K562 (cell line): ENCODE measurements around the gene NR5A1. TPM values are rescaled to one million over a fixed set of nuclear protein-coding genes. Genes with fewer than 3 reads are reported as not detected.

ENCODE experiments used
- BACH1 ChIP-seq: fragments of 200-800 bp; sonication (Bioruptor generic); IDR thresholded peaks from 2 replicates; pipeline ENCODE4 v1.6.1; 2016; ENCODE audit warnings: missing genetic modification characterization, missing compliant biosample characterization
- DPF2 ChIP-seq: fragments of 450-650 bp; IDR thresholded peaks from 2 replicates; pipeline ENCODE4 v1.6.1; 2016
- ELF2 ChIP-seq: fragments of 250-450 bp; sonication (Bioruptor Pico); IDR thresholded peaks from 2 replicates; pipeline ENCODE4 v1.5.0; 2021; ENCODE audit warnings: mild to moderate bottlenecking
- EWSR1 ChIP-seq: fragments of 450-650 bp; IDR thresholded peaks from 2 replicates; pipeline ENCODE4 v1.6.1; 2018; ENCODE audit warnings: borderline replicate concordance, mild to moderate bottlenecking, low read depth, moderate library complexity; ENCODE audit not compliant: partially characterized antibody
- FOXJ3 ChIP-seq: sonication (generic); formaldehyde crosslinking; IDR thresholded peaks from 2 replicates; pipeline ENCODE4 v1.4.0; 2020; ENCODE audit warnings: mild to moderate bottlenecking, missing genetic modification reagents
- HDAC8 ChIP-seq: fragments of 450-650 bp; IDR thresholded peaks from 2 replicates; pipeline ENCODE4 v1.6.1; 2016; ENCODE audit warnings: mild to moderate bottlenecking, missing genetic modification characterization, moderate library complexity, missing compliant biosample characterization
- HOXB6 ChIP-seq: fragments of 250-450 bp; sonication (Bioruptor Pico); IDR thresholded peaks from 2 replicates; pipeline ENCODE4 v1.5.1; 2022; ENCODE audit warnings: mild to moderate bottlenecking, borderline replicate concordance
- NFRKB ChIP-seq: fragments of 450-650 bp; IDR thresholded peaks from 2 replicates; pipeline ENCODE4 v1.6.1; 2016; ENCODE audit warnings: low read depth
- POLR3A ChIP-seq: IDR thresholded peaks from 2 replicates; pipeline ENCODE4 v1.6.1; 2011; ENCODE audit warnings: borderline replicate concordance, mild to moderate bottlenecking, moderate library complexity; ENCODE audit not compliant: insufficient read length, insufficient read depth; ENCODE audit errors: extremely low read depth
- RFX7 ChIP-seq: fragments of 250-450 bp; sonication (Bioruptor Pico); IDR thresholded peaks from 2 replicates; pipeline ENCODE4 v1.5.1; 2021; ENCODE audit warnings: mild to moderate bottlenecking
- SAFB ChIP-seq: fragments of 200-400 bp; formaldehyde crosslinking; IDR thresholded peaks from 2 replicates; pipeline ENCODE4 v1.6.1; 2017; ENCODE audit warnings: low read depth, low read length, borderline replicate concordance
- SETDB1 ChIP-seq: IDR thresholded peaks from one replicate; pipeline ENCODE4 v1.6.1; 2012; ENCODE audit warnings: low read length, control low read depth, inconsistent platforms
- SREBF2 ChIP-seq: sonication (generic); formaldehyde crosslinking; IDR thresholded peaks from 2 replicates; pipeline ENCODE4 v1.4.0; 2020; ENCODE audit warnings: mild to moderate bottlenecking, missing genetic modification reagents
- TSC22D4 ChIP-seq: fragments of 450-650 bp; IDR thresholded peaks from 2 replicates; pipeline ENCODE4 v1.6.1; 2016; ENCODE audit warnings: missing genetic modification characterization, missing biosample characterization, control low read depth
- ZNF311 ChIP-seq: fragments of 250-450 bp; sonication (Bioruptor Pico); IDR thresholded peaks from 2 replicates; pipeline ENCODE4 v1.4.0; 2020; ENCODE audit warnings: mild to moderate bottlenecking, moderate library complexity
- ZNF696 ChIP-seq: fragments of 250-450 bp; sonication (Bioruptor Pico); conservative IDR thresholded peaks from 2 replicates; pipeline ENCODE4 v1.4.0; 2020; ENCODE audit warnings: mild to moderate bottlenecking, moderate library complexity
- polyA plus RNA-seq, 8 experiments: library from polyadenylated mRNA; depleted of rRNA in 4 of 8; stranded (reverse) in 5 of 8; unstranded in 3 of 8; fragments of >200 nt; fragmentation: Nextera tagmentation in 2 of 8; fragmentation: Illumina TruSeq in 1 of 8; extraction: Ambion mirVana in 2 of 8; extraction: Trizol in 1 of 8; gene quantifications; 2 replicates each; pipeline versions ENCODE4 v1.2.1 to v1.2.3, GENCODE V29; 2011 to 2014; ENCODE audit warnings: inconsistent platforms in 1 of 8, missing spikeins in 1 of 8
- total RNA-seq, 7 experiments: library from RNA; depleted of rRNA in 6 of 7; stranded (reverse); fragments of >200 nt in 6 of 7; fragmentation: Illumina TruSeq in 2 of 7; extraction: Trizol in 2 of 7; gene quantifications; 2 replicates each; pipeline versions ENCODE4 v1.2.1 to v1.2.3, GENCODE V29; 2011 to 2021; ENCODE audit warnings: low replicate concordance in 1 of 7
- TF ChIP-seq, protein P1 (sequence below): fragments of 450-650 bp; IDR thresholded peaks from 2 replicates; pipeline ENCODE4 v1.6.1; 2017; ENCODE audit warnings: antibody characterized with exemption
- TF ChIP-seq, protein P2 (sequence below): sonication (generic); formaldehyde crosslinking; IDR thresholded peaks from 2 replicates; pipeline ENCODE4 v1.8.0; 2022; ENCODE audit warnings: mild to moderate bottlenecking, missing genetic modification reagents
- TF ChIP-seq, protein P3 (sequence below): sonication (generic); formaldehyde crosslinking; IDR thresholded peaks from 2 replicates; pipeline ENCODE4 v1.8.1; 2022; ENCODE audit warnings: missing genetic modification reagents
- TF ChIP-seq, protein P4 (sequence below): fragments of 450-650 bp; formaldehyde crosslinking; IDR thresholded peaks from 2 replicates; pipeline ENCODE4 v1.4.0; 2020; ENCODE audit warnings: mild to moderate bottlenecking, moderate library complexity
- TF ChIP-seq, protein P5 (sequence below): fragments of 450-650 bp; IDR thresholded peaks from 2 replicates; pipeline ENCODE4 v1.6.1; 2016

The NR5A1 gene
- total and polyA plus RNA-seq, 9 of the 15 experiments (the other 6 are each of a cell fraction or from before 2014, with no cell fraction given): 0.11 to 0.32 (median 0.20) TPM; not detected in 6

DNA sequence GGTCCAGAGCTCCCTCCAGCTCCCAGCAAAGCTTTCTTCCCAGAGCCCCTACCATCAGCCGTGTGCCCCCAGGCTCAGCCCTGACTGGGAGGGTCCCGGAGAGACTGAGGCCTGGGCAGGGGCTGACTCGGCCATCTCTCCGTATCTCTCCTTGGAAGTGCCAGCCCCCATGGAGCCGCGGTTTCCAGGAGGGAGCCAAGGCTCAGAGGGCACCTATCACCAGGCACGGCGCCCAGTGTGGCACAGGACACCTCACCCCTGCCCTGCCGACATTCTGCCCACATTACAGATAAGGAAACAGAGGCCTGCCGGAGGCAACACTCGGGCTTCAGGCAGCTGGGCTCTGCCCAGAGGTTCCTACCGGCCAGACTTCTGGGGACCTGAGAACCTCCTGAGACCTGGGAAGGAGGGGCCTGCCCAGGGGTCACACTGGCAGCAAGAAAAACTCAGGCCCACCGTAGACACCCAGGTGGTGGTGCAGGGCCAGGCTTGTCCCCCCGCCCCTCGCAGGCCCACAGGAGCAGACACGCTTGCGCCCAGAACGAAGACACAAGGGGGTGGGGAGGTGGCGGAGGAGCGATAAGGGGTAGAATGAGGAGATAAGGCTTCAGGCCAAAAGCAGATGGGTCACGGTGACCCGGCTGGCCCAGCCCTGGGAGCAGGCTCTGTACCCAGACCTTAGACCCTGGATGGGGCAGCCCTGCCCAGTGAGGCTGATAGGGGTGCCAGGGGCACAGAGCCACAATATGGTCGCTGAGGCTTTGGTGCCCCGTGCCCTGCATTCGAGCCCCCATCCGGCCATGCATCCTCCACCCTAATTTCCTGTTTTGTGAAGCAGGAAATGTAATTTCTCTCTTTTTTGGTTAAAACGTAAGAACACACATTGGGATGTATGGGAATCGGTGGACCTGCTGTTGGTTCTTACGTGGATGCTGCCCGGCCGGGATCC is 11.8 kb downstream of the NR5A1 start (continued):
- TF ChIP-seq, protein P1, sequence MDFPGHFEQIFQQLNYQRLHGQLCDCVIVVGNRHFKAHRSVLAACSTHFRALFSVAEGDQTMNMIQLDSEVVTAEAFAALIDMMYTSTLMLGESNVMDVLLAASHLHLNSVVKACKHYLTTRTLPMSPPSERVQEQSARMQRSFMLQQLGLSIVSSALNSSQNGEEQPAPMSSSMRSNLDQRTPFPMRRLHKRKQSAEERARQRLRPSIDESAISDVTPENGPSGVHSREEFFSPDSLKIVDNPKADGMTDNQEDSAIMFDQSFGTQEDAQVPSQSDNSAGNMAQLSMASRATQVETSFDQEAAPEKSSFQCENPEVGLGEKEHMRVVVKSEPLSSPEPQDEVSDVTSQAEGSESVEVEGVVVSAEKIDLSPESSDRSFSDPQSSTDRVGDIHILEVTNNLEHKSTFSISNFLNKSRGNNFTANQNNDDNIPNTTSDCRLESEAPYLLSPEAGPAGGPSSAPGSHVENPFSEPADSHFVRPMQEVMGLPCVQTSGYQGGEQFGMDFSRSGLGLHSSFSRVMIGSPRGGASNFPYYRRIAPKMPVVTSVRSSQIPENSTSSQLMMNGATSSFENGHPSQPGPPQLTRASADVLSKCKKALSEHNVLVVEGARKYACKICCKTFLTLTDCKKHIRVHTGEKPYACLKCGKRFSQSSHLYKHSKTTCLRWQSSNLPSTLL: no peak
- TF ChIP-seq ELF2 (CRISPR knock-in tag) (no peak), ZNF311 (no peak), DPF2 (peak; percentile 51), HOXB6 (CRISPR knock-in tag) (no peak), TSC22D4 (tag) (no peak), RFX7 (CRISPR knock-in tag) (no peak), EWSR1 (no peak), SREBF2 (CRISPR knock-in tag) (no peak), HDAC8 (no peak), NFRKB (no peak), ZNF696 (no peak), FOXJ3 (CRISPR knock-in tag) (no peak), POLR3A (no peak), SETDB1 (no peak), BACH1 (no peak), SAFB (no peak)
- TF ChIP-seq, protein P2, sequence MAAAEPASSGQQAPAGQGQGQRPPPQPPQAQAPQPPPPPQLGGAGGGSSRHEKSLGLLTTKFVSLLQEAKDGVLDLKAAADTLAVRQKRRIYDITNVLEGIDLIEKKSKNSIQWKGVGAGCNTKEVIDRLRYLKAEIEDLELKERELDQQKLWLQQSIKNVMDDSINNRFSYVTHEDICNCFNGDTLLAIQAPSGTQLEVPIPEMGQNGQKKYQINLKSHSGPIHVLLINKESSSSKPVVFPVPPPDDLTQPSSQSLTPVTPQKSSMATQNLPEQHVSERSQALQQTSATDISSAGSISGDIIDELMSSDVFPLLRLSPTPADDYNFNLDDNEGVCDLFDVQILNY (CRISPR knock-in tag): no peak
- TF ChIP-seq, protein P3, sequence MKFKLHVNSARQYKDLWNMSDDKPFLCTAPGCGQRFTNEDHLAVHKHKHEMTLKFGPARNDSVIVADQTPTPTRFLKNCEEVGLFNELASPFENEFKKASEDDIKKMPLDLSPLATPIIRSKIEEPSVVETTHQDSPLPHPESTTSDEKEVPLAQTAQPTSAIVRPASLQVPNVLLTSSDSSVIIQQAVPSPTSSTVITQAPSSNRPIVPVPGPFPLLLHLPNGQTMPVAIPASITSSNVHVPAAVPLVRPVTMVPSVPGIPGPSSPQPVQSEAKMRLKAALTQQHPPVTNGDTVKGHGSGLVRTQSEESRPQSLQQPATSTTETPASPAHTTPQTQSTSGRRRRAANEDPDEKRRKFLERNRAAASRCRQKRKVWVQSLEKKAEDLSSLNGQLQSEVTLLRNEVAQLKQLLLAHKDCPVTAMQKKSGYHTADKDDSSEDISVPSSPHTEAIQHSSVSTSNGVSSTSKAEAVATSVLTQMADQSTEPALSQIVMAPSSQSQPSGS (CRISPR knock-in tag): no peak
- TF ChIP-seq, protein P4, sequence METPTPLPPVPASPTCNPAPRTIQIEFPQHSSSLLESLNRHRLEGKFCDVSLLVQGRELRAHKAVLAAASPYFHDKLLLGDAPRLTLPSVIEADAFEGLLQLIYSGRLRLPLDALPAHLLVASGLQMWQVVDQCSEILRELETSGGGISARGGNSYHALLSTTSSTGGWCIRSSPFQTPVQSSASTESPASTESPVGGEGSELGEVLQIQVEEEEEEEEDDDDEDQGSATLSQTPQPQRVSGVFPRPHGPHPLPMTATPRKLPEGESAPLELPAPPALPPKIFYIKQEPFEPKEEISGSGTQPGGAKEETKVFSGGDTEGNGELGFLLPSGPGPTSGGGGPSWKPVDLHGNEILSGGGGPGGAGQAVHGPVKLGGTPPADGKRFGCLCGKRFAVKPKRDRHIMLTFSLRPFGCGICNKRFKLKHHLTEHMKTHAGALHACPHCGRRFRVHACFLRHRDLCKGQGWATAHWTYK (CRISPR knock-in tag): no peak
- TF ChIP-seq, protein P5, sequence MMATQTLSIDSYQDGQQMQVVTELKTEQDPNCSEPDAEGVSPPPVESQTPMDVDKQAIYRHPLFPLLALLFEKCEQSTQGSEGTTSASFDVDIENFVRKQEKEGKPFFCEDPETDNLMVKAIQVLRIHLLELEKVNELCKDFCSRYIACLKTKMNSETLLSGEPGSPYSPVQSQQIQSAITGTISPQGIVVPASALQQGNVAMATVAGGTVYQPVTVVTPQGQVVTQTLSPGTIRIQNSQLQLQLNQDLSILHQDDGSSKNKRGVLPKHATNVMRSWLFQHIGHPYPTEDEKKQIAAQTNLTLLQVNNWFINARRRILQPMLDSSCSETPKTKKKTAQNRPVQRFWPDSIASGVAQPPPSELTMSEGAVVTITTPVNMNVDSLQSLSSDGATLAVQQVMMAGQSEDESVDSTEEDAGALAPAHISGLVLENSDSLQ: no peak
